Liver (tissue), 3 donors: ENCODE data around the gene C14orf93.

ENCODE experiments used
- FOXA1 ChIP-seq: IDR thresholded peaks from 2 replicates; pipeline ENCODE4 v1.6.1; 2016; ENCODE audit warnings: antibody characterized with exemption
- HNF4A ChIP-seq, 2 donors: conservative IDR thresholded peaks; 2 replicates each; pipeline ENCODE4 v1.6.1; 2016; ENCODE audit warnings: antibody characterized with exemption in 2 of 2, mild to moderate bottlenecking in 2 of 2
- YY1 ChIP-seq: IDR thresholded peaks from 2 replicates; pipeline ENCODE4 v1.6.1; 2016; ENCODE audit warnings: antibody characterized with exemption, mild to moderate bottlenecking
- TF ChIP-seq, protein P1 (sequence below): fragments of 150-350 bp; IDR thresholded peaks from 2 replicates; pipeline ENCODE4 v1.5.1; 2017; ENCODE audit warnings: improper control_type of control experiment, low read depth, low read length; ENCODE audit not compliant: missing input control
- TF ChIP-seq, protein P2 (sequence below): IDR thresholded peaks from 2 replicates; pipeline ENCODE4 v1.6.1; 2016; ENCODE audit warnings: antibody characterized with exemption
- TF ChIP-seq, protein P3 (sequence below): IDR thresholded peaks from 2 replicates; pipeline ENCODE4 v1.6.1; 2016; ENCODE audit warnings: antibody characterized with exemption
- TF ChIP-seq, protein P4 (sequence below): IDR thresholded peaks from 2 replicates; pipeline ENCODE4 v1.6.1; 2016; ENCODE audit warnings: antibody characterized with exemption, mild to moderate bottlenecking
- donor health status: healthy.
- donor health status: healthy.

DNA sequence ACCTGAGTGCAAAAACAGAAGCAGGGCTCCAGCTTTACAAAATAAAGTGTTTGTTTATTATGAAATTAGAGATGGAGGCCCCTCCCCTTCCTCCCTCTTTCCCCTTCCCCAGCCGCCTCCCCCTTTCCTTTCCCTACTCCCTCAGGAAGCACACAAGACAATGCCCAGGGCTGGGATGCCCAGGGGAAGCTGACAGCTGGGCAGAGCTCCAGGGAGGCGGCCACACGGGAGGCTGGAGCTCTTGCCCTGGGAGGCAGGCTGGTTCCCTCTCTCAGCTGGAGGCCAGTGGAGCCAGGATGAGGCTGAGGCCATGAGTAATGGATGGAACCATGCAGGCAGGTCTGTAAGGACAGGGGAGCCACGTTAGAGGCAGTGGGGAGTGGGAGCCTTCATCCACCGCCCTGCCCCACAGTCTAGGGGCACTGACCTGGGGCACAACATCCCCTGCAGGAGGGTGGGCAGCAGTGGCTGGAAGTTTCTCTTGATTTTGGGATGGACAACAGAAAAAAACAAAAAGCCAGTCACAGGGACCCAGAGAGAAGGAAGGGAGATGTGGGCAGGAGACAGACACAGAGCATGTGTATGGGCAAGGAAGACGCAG lies 37.2 kb upstream of the C14orf93 start:
- TF ChIP-seq, protein P1, sequence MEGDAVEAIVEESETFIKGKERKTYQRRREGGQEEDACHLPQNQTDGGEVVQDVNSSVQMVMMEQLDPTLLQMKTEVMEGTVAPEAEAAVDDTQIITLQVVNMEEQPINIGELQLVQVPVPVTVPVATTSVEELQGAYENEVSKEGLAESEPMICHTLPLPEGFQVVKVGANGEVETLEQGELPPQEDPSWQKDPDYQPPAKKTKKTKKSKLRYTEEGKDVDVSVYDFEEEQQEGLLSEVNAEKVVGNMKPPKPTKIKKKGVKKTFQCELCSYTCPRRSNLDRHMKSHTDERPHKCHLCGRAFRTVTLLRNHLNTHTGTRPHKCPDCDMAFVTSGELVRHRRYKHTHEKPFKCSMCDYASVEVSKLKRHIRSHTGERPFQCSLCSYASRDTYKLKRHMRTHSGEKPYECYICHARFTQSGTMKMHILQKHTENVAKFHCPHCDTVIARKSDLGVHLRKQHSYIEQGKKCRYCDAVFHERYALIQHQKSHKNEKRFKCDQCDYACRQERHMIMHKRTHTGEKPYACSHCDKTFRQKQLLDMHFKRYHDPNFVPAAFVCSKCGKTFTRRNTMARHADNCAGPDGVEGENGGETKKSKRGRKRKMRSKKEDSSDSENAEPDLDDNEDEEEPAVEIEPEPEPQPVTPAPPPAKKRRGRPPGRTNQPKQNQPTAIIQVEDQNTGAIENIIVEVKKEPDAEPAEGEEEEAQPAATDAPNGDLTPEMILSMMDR = no peak
- TF ChIP-seq HNF4A (conservative IDR thresholded peaks at IDR 0.05) (no peak), YY1 (no peak), FOXA1 (no peak)
- TF ChIP-seq, protein P2, sequence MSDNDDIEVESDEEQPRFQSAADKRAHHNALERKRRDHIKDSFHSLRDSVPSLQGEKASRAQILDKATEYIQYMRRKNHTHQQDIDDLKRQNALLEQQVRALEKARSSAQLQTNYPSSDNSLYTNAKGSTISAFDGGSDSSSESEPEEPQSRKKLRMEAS = no peak
- TF ChIP-seq, protein P3, sequence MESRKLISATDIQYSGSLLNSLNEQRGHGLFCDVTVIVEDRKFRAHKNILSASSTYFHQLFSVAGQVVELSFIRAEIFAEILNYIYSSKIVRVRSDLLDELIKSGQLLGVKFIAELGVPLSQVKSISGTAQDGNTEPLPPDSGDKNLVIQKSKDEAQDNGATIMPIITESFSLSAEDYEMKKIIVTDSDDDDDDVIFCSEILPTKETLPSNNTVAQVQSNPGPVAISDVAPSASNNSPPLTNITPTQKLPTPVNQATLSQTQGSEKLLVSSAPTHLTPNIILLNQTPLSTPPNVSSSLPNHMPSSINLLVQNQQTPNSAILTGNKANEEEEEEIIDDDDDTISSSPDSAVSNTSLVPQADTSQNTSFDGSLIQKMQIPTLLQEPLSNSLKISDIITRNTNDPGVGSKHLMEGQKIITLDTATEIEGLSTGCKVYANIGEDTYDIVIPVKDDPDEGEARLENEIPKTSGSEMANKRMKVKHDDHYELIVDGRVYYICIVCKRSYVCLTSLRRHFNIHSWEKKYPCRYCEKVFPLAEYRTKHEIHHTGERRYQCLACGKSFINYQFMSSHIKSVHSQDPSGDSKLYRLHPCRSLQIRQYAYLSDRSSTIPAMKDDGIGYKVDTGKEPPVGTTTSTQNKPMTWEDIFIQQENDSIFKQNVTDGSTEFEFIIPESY = no peak
- TF ChIP-seq, protein P4, sequence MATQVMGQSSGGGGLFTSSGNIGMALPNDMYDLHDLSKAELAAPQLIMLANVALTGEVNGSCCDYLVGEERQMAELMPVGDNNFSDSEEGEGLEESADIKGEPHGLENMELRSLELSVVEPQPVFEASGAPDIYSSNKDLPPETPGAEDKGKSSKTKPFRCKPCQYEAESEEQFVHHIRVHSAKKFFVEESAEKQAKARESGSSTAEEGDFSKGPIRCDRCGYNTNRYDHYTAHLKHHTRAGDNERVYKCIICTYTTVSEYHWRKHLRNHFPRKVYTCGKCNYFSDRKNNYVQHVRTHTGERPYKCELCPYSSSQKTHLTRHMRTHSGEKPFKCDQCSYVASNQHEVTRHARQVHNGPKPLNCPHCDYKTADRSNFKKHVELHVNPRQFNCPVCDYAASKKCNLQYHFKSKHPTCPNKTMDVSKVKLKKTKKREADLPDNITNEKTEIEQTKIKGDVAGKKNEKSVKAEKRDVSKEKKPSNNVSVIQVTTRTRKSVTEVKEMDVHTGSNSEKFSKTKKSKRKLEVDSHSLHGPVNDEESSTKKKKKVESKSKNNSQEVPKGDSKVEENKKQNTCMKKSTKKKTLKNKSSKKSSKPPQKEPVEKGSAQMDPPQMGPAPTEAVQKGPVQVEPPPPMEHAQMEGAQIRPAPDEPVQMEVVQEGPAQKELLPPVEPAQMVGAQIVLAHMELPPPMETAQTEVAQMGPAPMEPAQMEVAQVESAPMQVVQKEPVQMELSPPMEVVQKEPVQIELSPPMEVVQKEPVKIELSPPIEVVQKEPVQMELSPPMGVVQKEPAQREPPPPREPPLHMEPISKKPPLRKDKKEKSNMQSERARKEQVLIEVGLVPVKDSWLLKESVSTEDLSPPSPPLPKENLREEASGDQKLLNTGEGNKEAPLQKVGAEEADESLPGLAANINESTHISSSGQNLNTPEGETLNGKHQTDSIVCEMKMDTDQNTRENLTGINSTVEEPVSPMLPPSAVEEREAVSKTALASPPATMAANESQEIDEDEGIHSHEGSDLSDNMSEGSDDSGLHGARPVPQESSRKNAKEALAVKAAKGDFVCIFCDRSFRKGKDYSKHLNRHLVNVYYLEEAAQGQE = no peak
